Gastrocnemius medialis (tissue), 4 donors: ENCODE results near the gene RAX2.

Source experiments
- CTCF ChIP-seq, 5 experiments: fragments of 450-650 bp in 3 of 5; fragments of 200-600 bp in 2 of 5; sonication (generic) in 2 of 5; IDR thresholded peaks in 4 of 5; conservative IDR thresholded peaks in 1 of 5; 1 replicate in 4 of 5; 2 replicates in 1 of 5; pipeline ENCODE4 v1.5.1; 2016 to 2019; ENCODE audit warnings: antibody characterized with exemption in 5 of 5, mild to moderate bottlenecking in 3 of 5, moderate library complexity in 3 of 5
- POLR2A ChIP-seq, 2 donors: fragments of 450-650 bp; IDR thresholded peaks; one replicate each; pipeline ENCODE4 v1.6.1; 2017; ENCODE audit warnings: antibody characterized with exemption in 2 of 2, mild to moderate bottlenecking in 2 of 2, moderate library complexity in 2 of 2

DNA sequence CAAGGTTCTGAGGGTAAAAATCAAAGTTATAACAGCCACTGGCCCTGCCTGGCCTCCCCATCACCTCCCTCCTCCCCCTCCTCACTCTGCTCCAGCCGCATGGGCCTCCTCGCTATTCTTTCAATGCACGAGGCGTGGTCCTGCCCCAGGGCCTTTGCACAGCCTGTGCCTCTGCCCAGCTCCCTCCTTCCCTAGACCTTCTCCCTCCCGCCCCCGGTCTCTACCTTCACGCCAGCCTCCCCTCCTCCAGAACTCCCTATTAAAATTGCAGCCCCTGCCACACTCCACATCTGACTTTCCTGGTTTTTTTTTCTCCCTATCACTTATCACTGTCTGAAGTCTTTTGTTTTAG lies 3.3 kb downstream of the RAX2 start:
- TF ChIP-seq CTCF (IDR thresholded peaks at IDR 0.05 in 4 of 5, conservative IDR thresholded peaks at IDR 0.05 in 1 of 5) (no peak), POLR2A (IDR thresholded peaks at IDR 0.05) (no peak)
